SU-DHL-6 (cell line): ENCODE measurements around the gene DIAPH3.

Experiments used
- CTCF ChIP-seq: fragments of 200-600 bp; sonication (generic); IDR thresholded peaks from one replicate; pipeline ENCODE4 v1.5.1; 2017; ENCODE audit warnings: antibody characterized with exemption, mild to moderate bottlenecking, low read length, moderate library complexity; ENCODE audit not compliant: insufficient read depth, poor library complexity, severe bottlenecking
- EZH2phosphoT487 ChIP-seq: fragments of 200-600 bp; sonication (generic), shearing (Covaris generic); conservative IDR thresholded peaks from 2 replicates; pipeline ENCODE4 v1.6.1; 2018; ENCODE audit warnings: mild to moderate bottlenecking, antibody characterized with exemption, low read length, moderate library complexity, mixed read lengths

- TF ChIP-seq CTCF (no peak), EZH2phosphoT487 (no peak)
Observed at GRCh38 chr13:59893266-59893665, 270.5 kb downstream of the DIAPH3 start.
